ENCODE measurements around the gene HOXB3. TPM values are rescaled to one million over a fixed set of nuclear protein-coding genes. Genes with fewer than 3 reads are reported as not detected.
"Not testable (repeated sequence)": the region's sequence is repeated elsewhere in the genome, so short reads cannot be mapped to it uniquely, and the experiment has no call there.

HOXB3 gene
- total RNA-seq, 2 donors from 2014 or later, result 16.0 to 23.6 TPM

- intact Hi-C loops (cut with DNase I), result no loop called here
- DNase-seq (ENCODE audit: low spot score), result no peak
These were observed 63.2 kb downstream of the HOXB3 start for GRCh38 chr17:48526608-48527546.

- DNase-seq (ENCODE audit: low spot score), result no peak
- intact Hi-C loops (cut with DNase I), result no loop called here
These were observed 67.0 kb downstream of the HOXB3 start for GRCh38 chr17:48523010-48523409.

- no peak for DNase-seq (ENCODE audit: low spot score)
- intact Hi-C loops (cut with DNase I), result no loop called here
These were observed 67.9 kb downstream of the HOXB3 start for GRCh38 chr17:48522031-48522653.

GRCh38 chr17:48520631-48521079 lies 69.4 kb downstream of the HOXB3 start:
- intact Hi-C loops (cut with DNase I), result no loop called here
- no peak for DNase-seq (ENCODE audit: low spot score)

- intact Hi-C loops (cut with DNase I), result loop anchor here in 1 of 2 donors (5.0 kb wide), 1 partner anchor 77 kb away; no protein-coding TSS in a partner anchor
- no peak for DNase-seq (ENCODE audit: low spot score)
These were observed 70.6 kb downstream of the HOXB3 start for GRCh38 chr17:48519427-48519826.

GRCh38 chr17:48517478-48517877 lies 72.6 kb downstream of the HOXB3 start:
- intact Hi-C loops (cut with DNase I), result loop anchor here in 1 of 2 donors (5.0 kb wide), 1 partner anchor 75 kb away; no protein-coding TSS in a partner anchor
- no peak for DNase-seq (ENCODE audit: low spot score)

- intact Hi-C loops (cut with DNase I), result loop anchor here in 1 of 2 donors (5.0 kb wide), 1 partner anchor 74 kb away; no protein-coding TSS in a partner anchor
- no peak for DNase-seq (ENCODE audit: low spot score)
These were observed 73.8 kb downstream of the HOXB3 start for GRCh38 chr17:48515925-48516900.

- intact Hi-C loops (cut with DNase I), result no loop called here
- no peak for DNase-seq (ENCODE audit: low spot score)
These were observed 75.6 kb downstream of the HOXB3 start for GRCh38 chr17:48514477-48514876.

GRCh38 chr17:48513666-48514455 lies 76.2 kb downstream of the HOXB3 start:
- DNase-seq (ENCODE audit: low spot score), result no peak
- intact Hi-C loops (cut with DNase I), result no loop called here

GRCh38 chr17:48513097-48513496 lies 76.9 kb downstream of the HOXB3 start:
- no peak for DNase-seq (ENCODE audit: low spot score)
- intact Hi-C loops (cut with DNase I), result no loop called here

- no peak for DNase-seq (ENCODE audit: low spot score)
- intact Hi-C loops (cut with DNase I), result no loop called here
These were observed 79.1 kb downstream of the HOXB3 start for GRCh38 chr17:48510761-48511604.

GRCh38 chr17:48510381-48510760 lies 79.7 kb downstream of the HOXB3 start:
- no peak for DNase-seq (ENCODE audit: low spot score)

GRCh38 chr17:48509708-48510107 lies 80.3 kb downstream of the HOXB3 start:
- DNase-seq (ENCODE audit: low spot score); intact Hi-C loops (cut with DNase I): not testable (repeated sequence)

More at GRCh38 chr17:48510381-48510760, 79.7 kb downstream of the HOXB3 start:
- intact Hi-C loops (cut with DNase I), result no loop called here

GRCh38 chr17:48506246-48506645 lies 83.8 kb downstream of the HOXB3 start:
- intact Hi-C loops (cut with DNase I), result no loop called here
- DNase-seq (ENCODE audit: low spot score), result no peak

- intact Hi-C loops (cut with DNase I), result no loop called here
- DNase-seq (ENCODE audit: low spot score), result no peak
These were observed 84.3 kb downstream of the HOXB3 start for GRCh38 chr17:48505788-48506187.

GRCh38 chr17:48504953-48505352 lies 85.1 kb downstream of the HOXB3 start:
- intact Hi-C loops (cut with DNase I), result loop anchor here in 1 of 2 donors (5.0 kb wide), 1 partner anchor 32 kb away; no protein-coding TSS in a partner anchor
- no peak for DNase-seq (ENCODE audit: low spot score)

GRCh38 chr17:48503747-48504146 lies 86.3 kb downstream of the HOXB3 start:
- intact Hi-C loops (cut with DNase I), result loop anchor here in 1 of 2 donors (5.0 kb wide), 1 partner anchor 34 kb away; no protein-coding TSS in a partner anchor

More at GRCh38 chr17:48503747-48504146, 86.3 kb downstream of the HOXB3 start:
- DNase-seq (ENCODE audit: low spot score), result no peak
